ENCODE results near the gene MNT. TPM values are rescaled to one million over a fixed set of nuclear protein-coding genes. Genes with fewer than 3 reads are reported as not detected.
"Not testable (repeated sequence)": the region's sequence is repeated elsewhere in the genome, so short reads cannot be mapped to it uniquely, and the experiment has no call there.

MNT gene
- total and polyA plus RNA-seq, 4 donors, result 10.2 to 47.0 (median 14.8) TPM

DNA sequence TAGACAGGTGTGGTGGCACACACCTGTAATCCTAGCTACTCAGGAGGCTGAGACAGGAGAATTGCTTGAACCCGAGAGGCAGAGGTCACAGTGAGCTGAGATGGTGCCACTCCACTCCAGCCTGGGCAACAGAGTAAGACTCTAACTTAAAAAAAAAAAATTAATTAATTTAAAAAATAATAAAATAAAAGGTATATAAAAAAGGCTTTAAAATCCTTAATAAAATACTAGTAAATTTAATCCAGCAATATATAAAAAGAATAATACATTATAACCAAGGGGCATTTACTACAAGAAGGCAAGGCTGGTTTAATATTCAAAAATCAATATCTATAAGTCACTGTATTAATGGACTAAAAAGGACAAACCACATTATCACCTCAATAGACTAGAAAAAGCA, 44.8 kb upstream of the MNT start:
- TF ChIP-seq, protein P1, sequence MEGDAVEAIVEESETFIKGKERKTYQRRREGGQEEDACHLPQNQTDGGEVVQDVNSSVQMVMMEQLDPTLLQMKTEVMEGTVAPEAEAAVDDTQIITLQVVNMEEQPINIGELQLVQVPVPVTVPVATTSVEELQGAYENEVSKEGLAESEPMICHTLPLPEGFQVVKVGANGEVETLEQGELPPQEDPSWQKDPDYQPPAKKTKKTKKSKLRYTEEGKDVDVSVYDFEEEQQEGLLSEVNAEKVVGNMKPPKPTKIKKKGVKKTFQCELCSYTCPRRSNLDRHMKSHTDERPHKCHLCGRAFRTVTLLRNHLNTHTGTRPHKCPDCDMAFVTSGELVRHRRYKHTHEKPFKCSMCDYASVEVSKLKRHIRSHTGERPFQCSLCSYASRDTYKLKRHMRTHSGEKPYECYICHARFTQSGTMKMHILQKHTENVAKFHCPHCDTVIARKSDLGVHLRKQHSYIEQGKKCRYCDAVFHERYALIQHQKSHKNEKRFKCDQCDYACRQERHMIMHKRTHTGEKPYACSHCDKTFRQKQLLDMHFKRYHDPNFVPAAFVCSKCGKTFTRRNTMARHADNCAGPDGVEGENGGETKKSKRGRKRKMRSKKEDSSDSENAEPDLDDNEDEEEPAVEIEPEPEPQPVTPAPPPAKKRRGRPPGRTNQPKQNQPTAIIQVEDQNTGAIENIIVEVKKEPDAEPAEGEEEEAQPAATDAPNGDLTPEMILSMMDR (IDR thresholded peaks at IDR 0.05; ENCODE audit: control extremely low read depth, extremely low read depth), result no peak
- H3K36me3 ChIP-seq (ENCODE audit: control insufficient read depth in 4 of 4, insufficient read depth in 4 of 4, low read length in 4 of 4), result peaks cover 3 to 15% (median 7%) of the 10 kb centered on the region in 4 donors
- WGBS, 2 donors, result 100% methylated on average over 1 of the region's 1 CpG
- no peak overlapping the region for H3K27ac ChIP-seq (ENCODE audit: low read depth in 1 of 2, low read length in 1 of 2)
- peaks cover 0 to 6% (median 0%) of the 10 kb centered on the region in 5 donors for H3K4me1 ChIP-seq (ENCODE audit: control insufficient read depth in 5 of 5, insufficient read depth in 5 of 5, low read length in 5 of 5)
- no peak overlapping the region for H3K9ac ChIP-seq (ENCODE audit: insufficient read depth in 1 of 2, low read length in 2 of 2)
- DNase-seq, result no peak
- no peak overlapping the region for H3K4me3 ChIP-seq
- H3K27me3 ChIP-seq (ENCODE audit: control insufficient read depth in 3 of 3, insufficient read depth in 3 of 3, low read length in 2 of 3), result no peaks in the 10 kb centered on the region
- no peak for ATAC-seq (ENCODE audit: insufficient read depth, low FRiP score)
- H3K9me3 ChIP-seq (ENCODE audit: control insufficient read depth in 4 of 4, insufficient read depth in 3 of 4, low read length in 3 of 4), result no peaks in the 10 kb centered on the region

DNA sequence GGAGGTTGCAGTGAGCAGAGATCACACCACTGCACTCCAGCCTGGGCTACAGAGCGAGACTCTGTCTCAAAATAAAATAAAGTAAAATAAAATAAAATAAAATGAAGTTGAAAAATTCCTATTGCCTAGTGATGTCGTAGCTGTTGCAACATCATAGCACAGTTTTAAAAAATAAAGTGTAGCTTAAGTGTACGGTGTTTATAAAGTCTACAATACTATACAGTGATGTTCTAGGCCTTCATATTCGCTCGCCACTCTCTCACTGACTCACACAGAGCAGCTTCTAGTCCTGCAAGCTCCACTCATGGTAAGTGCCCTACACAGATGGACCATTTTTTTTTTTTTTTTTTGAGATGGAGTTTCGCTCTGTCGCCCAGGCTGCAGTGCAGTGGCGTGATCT, 43.5 kb upstream of the MNT start:
- Histone ChIP-seq H3K27ac (ENCODE audit: low read depth in 1 of 2, low read length in 1 of 2) (no peak overlapping the region), H3K36me3 (ENCODE audit: control insufficient read depth in 4 of 4, insufficient read depth in 4 of 4, low read length in 4 of 4) (peaks cover 4 to 18% (median 7%) of the 10 kb centered on the region in 4 donors), H3K4me3 (no peak overlapping the region), H3K9me3 (ENCODE audit: control insufficient read depth in 4 of 4, insufficient read depth in 3 of 4, low read length in 3 of 4) (no peaks in the 10 kb centered on the region), H3K9ac (ENCODE audit: insufficient read depth in 1 of 2, low read length in 2 of 2) (no peak overlapping the region), H3K4me1 (ENCODE audit: control insufficient read depth in 5 of 5, insufficient read depth in 5 of 5, low read length in 5 of 5) (no peaks in the 10 kb centered on the region), H3K27me3 (ENCODE audit: control insufficient read depth in 3 of 3, insufficient read depth in 3 of 3, low read length in 2 of 3) (no peaks in the 10 kb centered on the region)
- 97% methylated on average over 8 of the region's 8 CpGs for WGBS, 2 donors
- no peak for DNase-seq
- TF ChIP-seq, protein P1 (IDR thresholded peaks at IDR 0.05; ENCODE audit: control extremely low read depth, extremely low read depth), result no peak
- ATAC-seq (ENCODE audit: insufficient read depth, low FRiP score), result no peak

DNA sequence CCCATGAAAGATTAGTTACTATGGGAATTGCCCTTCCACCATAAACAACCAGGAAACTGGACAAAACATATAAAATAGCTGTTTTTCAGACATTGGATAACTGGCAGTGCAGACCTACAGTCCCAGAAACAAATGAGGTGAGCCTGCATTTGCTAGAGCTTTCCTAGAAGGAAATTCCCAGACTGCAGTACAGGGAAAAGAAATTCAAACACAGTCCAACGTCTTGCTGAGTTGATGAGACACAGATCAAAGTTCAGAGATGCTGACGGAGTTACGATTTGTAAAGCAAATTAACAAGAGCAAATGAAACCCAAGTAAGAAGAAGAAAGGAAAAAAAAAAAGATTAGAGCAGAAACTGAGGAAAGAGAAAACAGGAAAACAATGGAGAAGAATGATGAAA, 41.3 kb upstream of the MNT start:
- TF ChIP-seq, protein P1 (IDR thresholded peaks at IDR 0.05; ENCODE audit: control extremely low read depth, extremely low read depth), result no peak
- 70 to 79% methylated on average over 3 of the region's 3 CpGs for WGBS, 2 donors
- DNase-seq, result no peak
- Histone ChIP-seq H3K27me3 (ENCODE audit: control insufficient read depth in 3 of 3, insufficient read depth in 3 of 3, low read length in 2 of 3) (no peaks in the 10 kb centered on the region), H3K9me3 (ENCODE audit: control insufficient read depth in 4 of 4, insufficient read depth in 3 of 4, low read length in 3 of 4) (no peaks in the 10 kb centered on the region), H3K27ac (ENCODE audit: low read depth in 1 of 2, low read length in 1 of 2) (no peak overlapping the region), H3K4me3 (no peak overlapping the region), H3K36me3 (ENCODE audit: control insufficient read depth in 4 of 4, insufficient read depth in 4 of 4, low read length in 4 of 4) (peaks cover 15 to 28% (median 16%) of the 10 kb centered on the region in 4 donors), H3K4me1 (ENCODE audit: control insufficient read depth in 5 of 5, insufficient read depth in 5 of 5, low read length in 5 of 5) (no peaks in the 10 kb centered on the region), H3K9ac (ENCODE audit: insufficient read depth in 1 of 2, low read length in 2 of 2) (no peak overlapping the region)
- no peak for ATAC-seq (ENCODE audit: insufficient read depth, low FRiP score)

DNA sequence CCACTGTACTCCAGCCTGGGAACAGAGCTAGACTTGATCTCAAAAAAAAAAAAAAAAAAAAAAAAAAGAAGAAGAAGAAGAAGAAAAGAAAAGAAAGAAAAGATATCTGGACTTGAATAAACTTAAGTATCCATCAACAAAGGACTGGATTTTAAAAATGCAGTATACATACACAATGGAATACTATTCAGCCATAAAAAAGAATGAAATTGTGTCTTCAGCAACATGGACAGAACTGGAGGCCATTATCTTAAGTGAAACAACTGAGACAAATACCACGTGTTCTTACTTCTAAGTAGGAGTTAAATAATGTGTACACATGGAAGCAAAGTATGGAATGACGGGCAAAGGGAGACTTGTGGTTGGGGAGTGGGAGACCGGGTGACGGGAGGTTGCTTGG, 40.1 kb upstream of the MNT start:
- DNase-seq, result no peak
- Histone ChIP-seq H3K4me3 (no peak overlapping the region), H3K9me3 (ENCODE audit: control insufficient read depth in 4 of 4, insufficient read depth in 3 of 4, low read length in 3 of 4) (peaks cover 0 to 2% (median 0%) of the 10 kb centered on the region in 4 donors), H3K9ac (ENCODE audit: insufficient read depth in 1 of 2, low read length in 2 of 2) (no peak overlapping the region), H3K27me3 (ENCODE audit: control insufficient read depth in 3 of 3, insufficient read depth in 3 of 3, low read length in 2 of 3) (no peaks in the 10 kb centered on the region), H3K36me3 (ENCODE audit: control insufficient read depth in 4 of 4, insufficient read depth in 4 of 4, low read length in 4 of 4) (peaks cover 17 to 38% (median 22%) of the 10 kb centered on the region in 4 donors), H3K27ac (ENCODE audit: low read depth in 1 of 2, low read length in 1 of 2) (no peak overlapping the region), H3K4me1 (ENCODE audit: control insufficient read depth in 5 of 5, insufficient read depth in 5 of 5, low read length in 5 of 5) (no peaks in the 10 kb centered on the region)
- 98 to 99% methylated on average over 4 of the region's 4 CpGs for WGBS, 2 donors
- no peak for ATAC-seq (ENCODE audit: insufficient read depth, low FRiP score)
- TF ChIP-seq, protein P1 (IDR thresholded peaks at IDR 0.05; ENCODE audit: control extremely low read depth, extremely low read depth), result no peak

DNA sequence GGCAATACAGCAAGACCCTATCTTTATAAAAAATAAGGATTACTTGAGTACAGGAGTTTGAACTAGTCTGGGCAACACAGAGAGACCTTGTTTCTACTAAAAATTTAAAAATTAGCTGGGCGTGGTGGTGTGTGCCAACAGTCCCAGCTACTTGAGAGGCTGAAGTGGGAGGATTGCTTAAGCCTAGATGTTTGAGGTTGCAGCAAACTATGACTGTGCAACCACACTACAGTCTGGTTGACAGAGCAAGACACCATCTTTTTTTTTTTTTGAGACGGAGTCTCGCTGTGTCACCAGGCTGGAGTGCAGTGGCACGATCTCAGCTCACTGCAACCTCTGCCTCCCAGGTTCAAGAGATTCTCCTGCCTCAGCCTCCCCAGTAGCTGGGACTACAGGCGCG, 39.1 kb upstream of the MNT start:
- not testable (repeated sequence) for DNase-seq; H3K9ac ChIP-seq (ENCODE audit: insufficient read depth in 1 of 2, low read length in 2 of 2); H3K4me3 ChIP-seq; H3K4me1 ChIP-seq (ENCODE audit: control insufficient read depth in 5 of 5, insufficient read depth in 5 of 5, low read length in 5 of 5); H3K9me3 ChIP-seq (ENCODE audit: control insufficient read depth in 4 of 4, insufficient read depth in 3 of 4, low read length in 3 of 4); H3K27me3 ChIP-seq (ENCODE audit: control insufficient read depth in 3 of 3, insufficient read depth in 3 of 3, low read length in 2 of 3)
- peak; percentile 64 for ATAC-seq (ENCODE audit: insufficient read depth, low FRiP score)
- H3K36me3 ChIP-seq (ENCODE audit: control insufficient read depth in 4 of 4, insufficient read depth in 4 of 4, low read length in 4 of 4), result peaks cover 17 to 39% (median 26%) of the 10 kb centered on the region in 4 donors
- peak overlapping the region in 1 of 2 donors; percentile 60 for H3K27ac ChIP-seq (ENCODE audit: low read depth in 1 of 2, low read length in 1 of 2)
- 51 to 80% methylated on average over 6 of the region's 6 CpGs for WGBS, 2 donors

Data from lung (tissue), 12 donors.